ENCODE measurements around the gene TRIO.
"Not testable (repeated sequence)": the region's sequence is repeated elsewhere in the genome, so short reads cannot be mapped to it uniquely, and the experiment has no call there.

Gene TRIO

GRCh38 chr5:14201325-14202045 lies 58.3 kb downstream of the TRIO start:
- DNase-seq (ENCODE audit: insufficient read length, low spot score) = no peak
- TF ChIP-seq POLR2A (IDR thresholded peaks at IDR 0.05; ENCODE audit: low read depth, low read length) = no peak
- FAIRE-seq = no peak

- no peak for DNase-seq (ENCODE audit: insufficient read length, low spot score)
- FAIRE-seq = peak; percentile 58
- TF ChIP-seq POLR2A (IDR thresholded peaks at IDR 0.05; ENCODE audit: low read depth, low read length) = no peak
These were observed 59.3 kb downstream of the TRIO start for GRCh38 chr5:14202462-14202861.

GRCh38 chr5:14204011-14204670 lies 61.0 kb downstream of the TRIO start:
- FAIRE-seq (no peak), DNase-seq (ENCODE audit: insufficient read length, low spot score) (no peak)
- TF ChIP-seq POLR2A (IDR thresholded peaks at IDR 0.05; ENCODE audit: low read depth, low read length) = no peak

GRCh38 chr5:14204785-14205321 lies 61.7 kb downstream of the TRIO start:
- peak; percentile 68 for FAIRE-seq
- no peak for DNase-seq (ENCODE audit: insufficient read length, low spot score)
- TF ChIP-seq POLR2A (IDR thresholded peaks at IDR 0.05; ENCODE audit: low read depth, low read length) = no peak

GRCh38 chr5:14206028-14206725 lies 63.0 kb downstream of the TRIO start:
- FAIRE-seq = no peak
- no peak for TF ChIP-seq POLR2A (IDR thresholded peaks at IDR 0.05; ENCODE audit: low read depth, low read length)
- DNase-seq (ENCODE audit: insufficient read length, low spot score) = no peak

GRCh38 chr5:14207428-14207827 lies 64.3 kb downstream of the TRIO start:
- not testable (repeated sequence) for DNase-seq (ENCODE audit: insufficient read length, low spot score); FAIRE-seq

GRCh38 chr5:14208071-14209021 lies 65.2 kb downstream of the TRIO start:
- FAIRE-seq (peak; percentile 85), DNase-seq (ENCODE audit: insufficient read length, low spot score) (no peak)
- no peak for TF ChIP-seq POLR2A (IDR thresholded peaks at IDR 0.05; ENCODE audit: low read depth, low read length)

GRCh38 chr5:14209222-14209822 lies 66.2 kb downstream of the TRIO start:
- TF ChIP-seq POLR2A (IDR thresholded peaks at IDR 0.05; ENCODE audit: low read depth, low read length) = no peak
- no peak for DNase-seq (ENCODE audit: insufficient read length, low spot score)
- FAIRE-seq = no peak

GRCh38 chr5:14209836-14210235 lies 66.7 kb downstream of the TRIO start:
- DNase-seq (ENCODE audit: insufficient read length, low spot score) (no peak), FAIRE-seq (no peak)
- no peak for TF ChIP-seq POLR2A (IDR thresholded peaks at IDR 0.05; ENCODE audit: low read depth, low read length)

GRCh38 chr5:14210729-14211128 lies 67.6 kb downstream of the TRIO start:
- no peak for TF ChIP-seq POLR2A (IDR thresholded peaks at IDR 0.05; ENCODE audit: low read depth, low read length)
- no peak for DNase-seq (ENCODE audit: insufficient read length, low spot score)
- no peak for FAIRE-seq

- no peak for TF ChIP-seq POLR2A (IDR thresholded peaks at IDR 0.05; ENCODE audit: low read depth, low read length)
- DNase-seq (ENCODE audit: insufficient read length, low spot score) (no peak), FAIRE-seq (no peak)
These were observed 69.0 kb downstream of the TRIO start for GRCh38 chr5:14211818-14212803.

GRCh38 chr5:14212838-14213237 lies 69.7 kb downstream of the TRIO start:
- DNase-seq (ENCODE audit: insufficient read length, low spot score) (no peak), FAIRE-seq (no peak)
- TF ChIP-seq POLR2A (IDR thresholded peaks at IDR 0.05; ENCODE audit: low read depth, low read length) = no peak
